ENCODE measurements around the gene UBB. TPM values are rescaled to one million over a fixed set of nuclear protein-coding genes. Genes with fewer than 3 reads are reported as not detected.
A peak's percentile ranks its signal among the peaks of the same experiment; 100 is the strongest.

The UBB gene
- total and polyA plus RNA-seq, 9 of the 15 experiments (the other 6 are each of a cell fraction or from before 2014, with no cell fraction given), result 1,069 to 4,143 (median 1,696) TPM

DNA sequence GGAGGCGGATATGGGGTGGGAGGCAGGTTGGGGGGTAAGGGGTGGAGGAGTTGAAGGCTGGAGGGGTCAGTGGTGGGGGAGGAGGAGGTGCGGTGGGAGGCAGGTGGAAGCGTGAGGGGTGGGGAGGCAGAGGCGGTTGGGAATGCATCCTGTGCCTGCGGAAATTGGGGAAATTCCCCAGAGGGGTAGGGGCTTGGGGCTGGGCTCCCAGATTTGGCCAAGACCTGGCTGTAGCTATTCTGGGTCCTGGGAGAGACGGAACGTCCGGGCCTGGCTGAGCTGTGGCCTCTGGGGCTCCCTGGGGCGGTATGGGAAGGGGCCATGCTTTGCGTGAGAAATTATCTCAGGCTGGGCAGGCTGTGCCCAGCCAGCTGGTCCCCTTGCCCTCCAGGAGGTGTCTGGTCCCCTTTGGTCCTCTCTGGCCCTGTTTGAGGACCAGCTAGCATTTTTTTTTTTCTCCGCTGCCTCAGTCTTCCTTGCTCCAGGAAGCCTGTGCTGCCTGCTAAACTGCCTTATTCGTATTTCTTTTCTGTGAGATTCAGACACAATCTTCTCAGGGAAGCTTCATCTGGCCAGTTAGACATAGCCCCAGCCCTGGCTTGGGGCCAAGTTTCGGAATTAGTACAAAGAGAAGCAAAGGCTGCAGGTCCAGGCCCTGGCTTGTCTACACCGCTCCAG, 27.2 kb downstream of the UBB start:
- TF ChIP-seq SMC3 (conservative IDR thresholded peaks at IDR 0.05; ENCODE audit: insufficient read depth, low read depth, low read length), result no peak
- TF ChIP-seq NFIC (IDR thresholded peaks at IDR 0.05), result peak; percentile 98
- peak; percentile 67; the same call in 1 of the 2 replicates for TF ChIP-seq NFIX (CRISPR knock-in tag; IDR thresholded peaks at IDR 0.05; ENCODE audit: low read depth)
- Histone ChIP-seq H3K4me2 (ENCODE audit: insufficient read depth, low read length) (no peak overlapping the region), H3K79me2 (ENCODE audit: control insufficient read depth, insufficient read depth, low read length) (no peaks in the 10 kb centered on the region), H3K4me1 (replicated peaks in 1 of 2; ENCODE audit: control insufficient read depth in 2 of 2, insufficient read depth in 2 of 2, low read length in 2 of 2) (peaks cover 7 to 14% of the 10 kb centered on the region in 2 experiments; a peak in 4 of 5 replicates), H3K9me3 (replicated peaks; ENCODE audit: control insufficient read depth, insufficient read depth, low read depth, low read length) (no peaks in the 10 kb centered on the region), H2AFZ (ENCODE audit: low read depth, low read length) (0 out of 2 replicates have a peak overlapping the region, but pooled peaks have one; percentile 42), H3K9me1 (ENCODE audit: control insufficient read depth, insufficient read depth, low read length) (no peaks in the 10 kb centered on the region), H3K4me3 (no peak overlapping the region), H3K27ac (ENCODE audit: extremely low read depth, low read depth, low read length) (peak overlapping the region; percentile 40; the same call in 1 of the 3 replicates), H3K9ac (ENCODE audit: insufficient read depth in 1 of 2, low read depth in 2 of 2, low read length in 2 of 2) (peak overlapping the region in 1 of 2 experiments; percentile 85; a peak in 2 of 4 replicates), H3K36me3 (ENCODE audit: control insufficient read depth, insufficient read depth, low read length) (no peaks in the 10 kb centered on the region), H3K27me3 (ENCODE audit: control insufficient read depth in 2 of 2, insufficient read depth in 2 of 2, low read length in 2 of 2) (no peaks in the 10 kb centered on the region), H4K20me1 (replicated peaks; ENCODE audit: control insufficient read depth, insufficient read depth, low read length) (no peaks in the 10 kb centered on the region)
- in situ Hi-C loops (cut with MboI) (no loop called here), intact Hi-C loops (cut with micrococcal nuclease) (no loop called here)
- ATAC-seq (peak; percentile 75), DNase-seq (ENCODE audit: extremely low read depth in 1 of 4, low spot score in 3 of 4) (peak in 3 of 4 experiments; percentile 33 to 74 (median 46)), FAIRE-seq (peak; percentile 51)
- ChIA-PET POLR2A (interaction anchor here (0.6 to 0.7 kb wide), 2 partner anchors 27 to 55 kb away, joined by 3 to 5 read pairs; partner anchors contain the start of gene UBB), CTCF (ENCODE audit: low intra/inter-chr PET ratio) (no interaction called here)
- no TSS peak for BruUV-seq (replicated peaks)
- 22% methylated on average over 3 of the region's 14 CpGs for WGBS (ENCODE audit: insufficient coverage, low coverage, missing lambda C conversion rate)

All from K562 (cell line).